Mesendoderm (in vitro differentiated cells): ENCODE measurements around the gene SND1.

Experiments used
- DNase-seq: peaks from one replicate; pipeline ENCODE4 v3.0.0; 2013
- H2AK5ac ChIP-seq: 2 replicates; pipeline ENCODE4 v1.6.1; 2013; ENCODE audit warnings: low read length, inconsistent platforms
- H2BK120ac ChIP-seq: 2 replicates; pipeline ENCODE4 v1.6.1; 2013; ENCODE audit warnings: low read depth, mild to moderate bottlenecking, low read length, moderate library complexity, mixed read lengths
- H2BK15ac ChIP-seq: replicated peaks from 2 replicates; pipeline ENCODE4 v1.6.1; 2013; ENCODE audit warnings: low read depth, mild to moderate bottlenecking, moderate library complexity
- H2BK5ac ChIP-seq: 2 replicates; pipeline ENCODE4 v1.6.1; 2013; ENCODE audit warnings: low read length, inconsistent platforms
- H3K18ac ChIP-seq: 2 replicates; pipeline ENCODE4 v1.6.1; 2013; ENCODE audit warnings: mild to moderate bottlenecking, low read length, mixed read lengths
- H3K23ac ChIP-seq: one replicate; pipeline ENCODE4 v1.6.1; 2013; ENCODE audit warnings: low read length
- H3K27ac ChIP-seq: 2 replicates; pipeline ENCODE4 v1.5.1; 2013; ENCODE audit warnings: low read depth, mild to moderate bottlenecking, inconsistent platforms, low read length, moderate library complexity
- H3K27me3 ChIP-seq: 2 replicates; pipeline ENCODE4 v1.6.1; 2013; ENCODE audit warnings: low read length, control low read depth, mild to moderate bottlenecking, inconsistent platforms; ENCODE audit not compliant: insufficient read depth, poor library complexity
- H3K36me3 ChIP-seq: 2 replicates; pipeline ENCODE4 v1.6.1; 2013; ENCODE audit warnings: low read length, inconsistent platforms; ENCODE audit not compliant: control insufficient read depth, insufficient read depth
- H3K4ac ChIP-seq: one replicate; pipeline ENCODE4 v1.6.1; 2013; ENCODE audit warnings: low read depth, mild to moderate bottlenecking, low read length, moderate library complexity
- H3K4me1 ChIP-seq: 2 replicates; pipeline ENCODE4 v1.6.1; 2013; ENCODE audit warnings: low read depth, low read length, inconsistent platforms; ENCODE audit not compliant: control insufficient read depth
- H3K4me2 ChIP-seq: 2 replicates; pipeline ENCODE4 v1.6.1; 2013; ENCODE audit warnings: low read length
- H3K4me3 ChIP-seq: 2 replicates; pipeline ENCODE4 v1.5.1; 2013; ENCODE audit warnings: mild to moderate bottlenecking, low read length
- H3K56ac ChIP-seq: one replicate; pipeline ENCODE4 v1.6.1; 2013; ENCODE audit warnings: low read length
- H3K79me1 ChIP-seq: 2 replicates; pipeline ENCODE4 v1.6.1; 2013; ENCODE audit warnings: low read length, inconsistent platforms
- H3K79me2 ChIP-seq: 2 replicates; pipeline ENCODE4 v1.6.1; 2013; ENCODE audit warnings: mild to moderate bottlenecking, low read length; ENCODE audit not compliant: control insufficient read depth, insufficient read depth
- H3K9ac ChIP-seq: 2 replicates; pipeline ENCODE4 v1.6.1; 2013; ENCODE audit warnings: low read length, inconsistent platforms
- H4K5ac ChIP-seq: one replicate; pipeline ENCODE4 v1.6.1; 2013; ENCODE audit warnings: low read length
- H4K8ac ChIP-seq: one replicate; pipeline ENCODE4 v1.6.1; 2013; ENCODE audit warnings: low read depth, mild to moderate bottlenecking, control low read depth, low read length, moderate library complexity
- whole genome bisulfite sequencing: extraction: QIAGEN DNeasy Blood & Tissue Kit; methylation state at CpG from one replicate; pipeline ENCODE4 v1.1.7; 2013; ENCODE audit warnings: low lambda C conversion rate, missing lambda C conversion rate; ENCODE audit not compliant: insufficient coverage; ENCODE audit errors: extremely low coverage; 5-methylcytosine and 5-hydroxymethylcytosine counted together

The SND1 gene

GRCh38 chr7:128098629-128099028 lies 446.6 kb downstream of the SND1 start:
- H3K4me1 ChIP-seq, result no peaks in the 10 kb centered on the region
- no peaks in the 10 kb centered on the region for H3K79me1 ChIP-seq
- no peak overlapping the region for H4K8ac ChIP-seq
- no peak overlapping the region for H3K27ac ChIP-seq
- H2BK5ac ChIP-seq, result no peak overlapping the region
- H3K18ac ChIP-seq, result no peak overlapping the region
- H2AK5ac ChIP-seq, result no peak overlapping the region
- H3K56ac ChIP-seq, result no peak overlapping the region
- H2BK15ac ChIP-seq, result no peak overlapping the region
- no peak overlapping the region for H2BK120ac ChIP-seq
- H3K4ac ChIP-seq, result no peak overlapping the region
- no peak overlapping the region for H3K4me2 ChIP-seq
- no peak for DNase-seq
- H3K27me3 ChIP-seq, result no peaks in the 10 kb centered on the region
- H3K23ac ChIP-seq, result no peak overlapping the region
- no CpG with 5 or more reads among the region's 5 CpGs for WGBS
- H3K4me3 ChIP-seq, result no peak overlapping the region
- no peaks in the 10 kb centered on the region for H3K79me2 ChIP-seq
- H3K9ac ChIP-seq, result no peak overlapping the region
- H3K36me3 ChIP-seq, result no peaks in the 10 kb centered on the region
- no peak overlapping the region for H4K5ac ChIP-seq

GRCh38 chr7:128099204-128099671 lies 447.2 kb downstream of the SND1 start:
- Histone ChIP-seq H3K36me3 (no peaks in the 10 kb centered on the region), H3K79me1 (no peaks in the 10 kb centered on the region), H3K9ac (no peak overlapping the region), H2AK5ac (no peak overlapping the region), H2BK120ac (no peak overlapping the region), H4K5ac (no peak overlapping the region), H4K8ac (no peak overlapping the region), H3K79me2 (no peaks in the 10 kb centered on the region), H2BK15ac (no peak overlapping the region), H3K27me3 (no peaks in the 10 kb centered on the region), H3K4me2 (no peak overlapping the region), H3K27ac (no peak overlapping the region), H3K56ac (no peak overlapping the region), H3K18ac (no peak overlapping the region), H3K4me1 (no peaks in the 10 kb centered on the region), H3K23ac (no peak overlapping the region), H2BK5ac (no peak overlapping the region), H3K4me3 (no peak overlapping the region), H3K4ac (no peak overlapping the region)
- WGBS, result no CpG with 5 or more reads among the region's 5 CpGs
- DNase-seq, result peak; percentile 55

- Histone ChIP-seq H4K5ac (no peak overlapping the region), H3K79me1 (no peaks in the 10 kb centered on the region), H4K8ac (no peak overlapping the region), H3K27ac (no peak overlapping the region), H2BK15ac (no peak overlapping the region), H3K9ac (no peak overlapping the region), H3K18ac (no peak overlapping the region), H3K4me1 (no peaks in the 10 kb centered on the region), H3K36me3 (no peaks in the 10 kb centered on the region), H3K23ac (no peak overlapping the region), H2BK5ac (no peak overlapping the region), H3K56ac (no peak overlapping the region), H3K4ac (no peak overlapping the region), H3K79me2 (no peaks in the 10 kb centered on the region), H2BK120ac (no peak overlapping the region), H3K27me3 (no peaks in the 10 kb centered on the region), H2AK5ac (no peak overlapping the region), H3K4me3 (no peak overlapping the region), H3K4me2 (no peak overlapping the region)
- DNase-seq, result no peak
- no CpG with 5 or more reads among the region's 3 CpGs for WGBS
These were observed 448.4 kb downstream of the SND1 start for GRCh38 chr7:128100225-128100948.

GRCh38 chr7:128100949-128101713 lies 449.1 kb downstream of the SND1 start:
- Histone ChIP-seq H3K4me1 (no peaks in the 10 kb centered on the region), H3K4me2 (no peak overlapping the region), H4K5ac (no peak overlapping the region), H3K23ac (no peak overlapping the region), H2BK120ac (no peak overlapping the region), H3K56ac (no peak overlapping the region), H3K36me3 (no peaks in the 10 kb centered on the region), H4K8ac (no peak overlapping the region), H3K4ac (no peak overlapping the region), H3K9ac (no peak overlapping the region), H2BK5ac (no peak overlapping the region), H3K79me2 (no peaks in the 10 kb centered on the region), H2AK5ac (no peak overlapping the region), H2BK15ac (no peak overlapping the region), H3K79me1 (no peaks in the 10 kb centered on the region), H3K18ac (no peak overlapping the region), H3K4me3 (no peak overlapping the region), H3K27me3 (no peaks in the 10 kb centered on the region), H3K27ac (no peak overlapping the region)
- DNase-seq, result no peak
- WGBS, result no CpG with 5 or more reads among the region's 10 CpGs

- H2BK120ac ChIP-seq, result no peak overlapping the region
- H3K79me2 ChIP-seq, result no peaks in the 10 kb centered on the region
- H4K5ac ChIP-seq, result no peak overlapping the region
- no peak overlapping the region for H4K8ac ChIP-seq
- no peaks in the 10 kb centered on the region for H3K4me1 ChIP-seq
- H3K27ac ChIP-seq, result no peak overlapping the region
- no peak for DNase-seq
- H3K9ac ChIP-seq, result no peak overlapping the region
- no peaks in the 10 kb centered on the region for H3K27me3 ChIP-seq
- H3K79me1 ChIP-seq, result no peaks in the 10 kb centered on the region
- no peak overlapping the region for H2BK5ac ChIP-seq
- H2BK15ac ChIP-seq, result no peak overlapping the region
- H3K56ac ChIP-seq, result no peak overlapping the region
- no peaks in the 10 kb centered on the region for H3K36me3 ChIP-seq
- no peak overlapping the region for H3K18ac ChIP-seq
- H3K4me2 ChIP-seq, result no peak overlapping the region
- H3K4me3 ChIP-seq, result no peak overlapping the region
- H2AK5ac ChIP-seq, result no peak overlapping the region
- H3K4ac ChIP-seq, result no peak overlapping the region
- no peak overlapping the region for H3K23ac ChIP-seq
- no CpG with 5 or more reads among the region's 7 CpGs for WGBS
These were observed 450.7 kb downstream of the SND1 start for GRCh38 chr7:128102490-128103291.
